Right kidney (tissue), 1 donor: Measurements from ENCODE around the gene NUP210.

ENCODE experiments used
- DNase-seq: peaks from one replicate; pipeline ENCODE4 v3.0.0-alpha.2; 2016

NUP210 gene

DNA sequence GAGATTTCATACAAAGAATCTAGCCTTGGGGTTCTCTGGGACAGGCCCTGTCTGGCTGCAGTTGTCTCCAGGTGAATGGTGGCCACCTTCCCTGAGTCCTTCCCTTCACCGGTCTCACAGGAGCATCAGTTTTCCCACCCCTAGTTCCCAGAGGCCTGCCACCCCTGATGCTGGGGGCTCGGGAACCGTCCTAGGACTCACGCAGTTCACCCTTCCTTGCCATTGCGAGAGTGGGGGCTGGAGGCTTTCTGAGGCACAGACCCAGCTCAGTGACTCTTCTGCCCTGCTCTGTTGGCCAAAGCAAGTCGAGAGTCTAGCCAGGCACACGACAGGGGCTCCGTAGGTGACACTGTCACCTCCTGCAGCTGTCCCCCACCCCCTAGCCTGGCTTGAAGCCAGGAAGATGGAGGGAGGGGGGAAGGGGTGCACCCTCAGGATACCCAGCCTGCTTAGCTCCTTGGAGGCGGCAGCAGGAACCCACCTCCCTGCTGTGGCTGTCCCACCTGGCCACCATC lies 130.3 kb downstream of the NUP210 start:
- no peak for DNase-seq

DNA sequence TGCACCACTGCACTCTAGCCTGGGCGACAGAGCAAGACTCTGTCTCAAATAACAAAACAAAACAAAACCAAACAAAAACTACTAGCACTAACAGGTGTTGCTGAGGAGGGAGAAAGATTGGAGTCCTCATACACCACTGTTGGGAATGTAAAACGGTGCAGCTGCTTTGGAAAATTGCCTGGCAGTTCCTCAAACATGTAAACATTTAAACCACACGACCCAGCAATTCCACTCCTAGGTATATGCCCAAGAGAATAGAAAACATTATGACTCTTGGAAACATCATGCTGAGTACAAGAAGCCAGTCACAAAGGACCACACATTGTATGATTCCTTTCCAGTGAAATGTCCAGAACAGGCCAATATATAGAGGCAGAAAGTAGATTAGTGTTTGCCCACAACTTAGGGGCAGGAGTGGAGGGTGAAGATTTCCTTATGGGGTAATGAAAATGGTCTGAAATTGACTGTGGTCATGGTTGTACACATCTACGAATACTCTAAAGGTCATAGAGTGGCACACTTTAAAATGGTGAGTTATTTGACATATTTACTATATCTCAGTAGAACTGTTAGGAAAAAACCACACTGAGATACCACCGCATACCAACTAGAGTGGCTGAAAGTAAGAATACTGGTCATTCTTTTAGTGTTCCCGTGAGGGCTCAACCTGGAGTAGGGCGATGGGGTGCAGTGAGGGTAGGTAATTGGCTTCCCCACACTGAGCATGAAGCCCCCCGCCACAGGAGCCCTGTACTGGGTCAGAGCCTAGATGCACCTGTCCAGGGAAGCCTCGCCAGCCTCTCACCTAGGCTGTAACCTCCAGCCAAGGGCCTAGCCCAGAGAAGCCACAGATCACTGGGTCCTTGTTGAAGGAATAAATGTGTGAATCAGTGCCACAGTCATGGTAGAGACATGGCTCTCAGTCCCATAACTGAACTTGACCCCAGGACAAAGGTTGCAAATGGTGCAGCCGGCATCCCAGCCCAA lies 131.1 kb downstream of the NUP210 start:
- DNase-seq = no peak

DNA sequence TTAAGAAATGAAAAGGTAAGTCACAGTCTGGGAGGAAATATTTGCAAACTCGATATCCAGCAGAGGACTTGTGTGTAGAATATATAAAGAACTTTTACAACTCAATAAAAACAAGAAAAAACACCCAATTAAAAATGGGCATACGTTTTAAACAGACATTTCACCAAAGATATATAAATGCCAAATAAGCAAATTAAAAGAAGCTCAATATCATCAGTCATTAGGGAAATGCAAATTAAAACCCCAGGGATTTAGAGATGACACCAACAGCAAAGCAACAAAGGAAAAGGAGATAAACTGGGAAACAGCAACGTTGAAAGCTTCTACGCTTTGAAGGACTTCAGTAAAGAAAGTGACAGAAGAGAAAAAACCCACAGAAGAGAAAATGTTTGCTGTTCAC lies 132.3 kb downstream of the NUP210 start:
- no peak for DNase-seq

DNA sequence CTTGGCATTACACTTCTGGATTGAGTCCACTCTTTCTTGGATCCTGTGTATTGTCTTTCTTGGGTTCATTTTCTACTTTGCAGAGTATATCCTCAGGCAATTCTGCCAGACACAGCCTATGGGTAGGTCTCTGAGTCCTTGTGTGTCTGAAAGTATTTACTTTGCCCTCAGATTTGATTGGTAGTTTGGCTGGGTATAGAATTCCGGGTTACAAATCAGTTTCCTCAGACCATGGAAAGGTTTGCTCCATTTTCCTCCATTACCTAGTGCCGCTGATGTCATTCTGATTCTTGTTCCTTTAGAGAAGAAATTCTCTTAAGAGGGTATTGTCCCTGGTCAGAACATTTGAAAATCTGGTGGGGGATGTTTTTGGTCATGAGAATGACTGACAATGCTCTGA lies 133.2 kb downstream of the NUP210 start:
- DNase-seq = no peak

DNA sequence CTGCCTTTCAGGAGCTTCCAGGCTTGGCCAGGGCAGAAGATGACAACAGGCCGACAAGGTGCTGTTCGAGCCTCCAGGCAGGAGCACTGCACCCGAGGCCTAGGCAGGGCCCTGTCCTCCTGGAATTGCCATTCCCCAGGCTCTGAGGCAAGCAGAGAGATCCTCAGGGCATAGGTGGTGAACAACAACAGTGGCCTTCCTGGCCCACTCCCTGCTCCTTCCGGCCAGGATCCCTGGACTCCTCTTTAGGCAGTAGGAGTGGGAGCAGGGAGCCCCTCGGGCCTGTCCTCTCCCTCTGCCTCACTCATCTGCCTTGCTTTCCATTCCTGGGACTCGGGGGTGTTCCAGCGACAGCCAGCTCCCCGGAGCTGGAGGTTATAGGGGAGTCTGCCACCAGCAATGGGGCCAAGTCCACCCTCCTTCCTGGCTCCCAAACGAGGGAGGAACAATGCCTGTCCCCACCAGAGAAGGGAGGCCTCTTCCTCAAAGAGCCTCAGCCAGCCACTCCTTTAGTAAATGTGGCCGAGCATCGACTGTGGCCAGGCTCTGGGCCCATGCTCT lies 135.0 kb downstream of the NUP210 start:
- DNase-seq = no peak

DNA sequence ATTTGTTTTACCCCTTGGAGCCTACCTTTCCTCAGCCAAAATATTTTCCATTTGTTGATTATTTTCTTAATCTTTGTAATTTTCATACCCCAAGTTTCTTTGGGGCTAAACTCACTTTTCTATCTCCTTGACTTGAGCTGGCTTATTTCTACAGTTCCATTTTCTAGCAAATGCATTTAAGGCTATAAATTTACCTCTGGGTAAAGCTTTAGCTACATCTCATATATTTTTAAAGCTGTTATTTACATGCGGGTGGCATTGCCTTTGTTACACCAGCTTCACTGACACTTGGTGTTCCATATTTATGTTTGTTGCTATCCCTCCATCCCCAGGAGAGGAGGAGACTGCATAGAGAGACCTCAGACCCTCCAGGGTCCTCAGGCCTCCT lies 136.3 kb downstream of the NUP210 start:
- DNase-seq = no peak

DNA sequence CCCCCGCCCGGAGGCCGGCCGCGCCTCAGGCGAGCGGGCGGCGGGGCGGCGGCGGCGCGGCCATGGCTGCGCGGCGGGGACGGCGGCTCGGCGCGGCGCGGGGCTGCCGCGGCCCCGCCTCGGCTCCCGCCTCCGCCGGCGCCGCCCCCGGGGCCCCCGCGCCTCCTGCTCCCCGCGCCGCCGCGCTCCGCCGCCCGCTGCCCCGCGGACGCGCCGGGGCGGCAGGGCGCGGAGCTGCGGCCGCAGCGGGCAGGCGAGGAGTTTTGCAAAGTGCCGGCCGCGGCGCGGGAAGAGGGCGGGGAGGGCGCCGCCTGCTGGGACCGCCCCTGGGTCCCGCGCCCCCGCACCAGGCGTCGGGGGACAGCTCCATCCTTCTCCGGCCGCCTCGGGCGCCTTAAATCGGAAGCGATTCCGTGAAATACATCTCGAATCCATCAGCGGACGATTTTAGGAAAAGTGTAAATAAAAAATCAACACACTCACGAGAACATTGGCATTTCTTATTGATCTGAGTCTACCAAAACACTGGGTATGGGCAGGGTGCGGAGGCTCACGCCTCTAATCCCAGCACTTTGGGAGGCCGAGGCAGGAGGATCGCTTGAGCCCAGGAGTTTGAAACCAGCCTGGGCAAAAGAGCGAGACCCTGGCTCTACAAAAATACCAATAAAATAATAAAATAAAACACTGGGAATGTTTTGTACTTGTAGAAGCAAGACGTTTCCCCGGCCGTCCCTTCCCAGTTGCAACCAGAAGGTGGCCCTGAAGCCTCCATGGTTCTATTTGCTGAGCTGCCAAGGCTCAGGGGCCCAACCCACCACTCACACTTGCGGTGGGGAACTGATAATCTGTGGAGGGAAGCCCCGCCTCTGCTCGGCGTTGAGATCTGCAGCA lies 136.9 kb downstream of the NUP210 start:
- DNase-seq = peak; percentile 26

DNA sequence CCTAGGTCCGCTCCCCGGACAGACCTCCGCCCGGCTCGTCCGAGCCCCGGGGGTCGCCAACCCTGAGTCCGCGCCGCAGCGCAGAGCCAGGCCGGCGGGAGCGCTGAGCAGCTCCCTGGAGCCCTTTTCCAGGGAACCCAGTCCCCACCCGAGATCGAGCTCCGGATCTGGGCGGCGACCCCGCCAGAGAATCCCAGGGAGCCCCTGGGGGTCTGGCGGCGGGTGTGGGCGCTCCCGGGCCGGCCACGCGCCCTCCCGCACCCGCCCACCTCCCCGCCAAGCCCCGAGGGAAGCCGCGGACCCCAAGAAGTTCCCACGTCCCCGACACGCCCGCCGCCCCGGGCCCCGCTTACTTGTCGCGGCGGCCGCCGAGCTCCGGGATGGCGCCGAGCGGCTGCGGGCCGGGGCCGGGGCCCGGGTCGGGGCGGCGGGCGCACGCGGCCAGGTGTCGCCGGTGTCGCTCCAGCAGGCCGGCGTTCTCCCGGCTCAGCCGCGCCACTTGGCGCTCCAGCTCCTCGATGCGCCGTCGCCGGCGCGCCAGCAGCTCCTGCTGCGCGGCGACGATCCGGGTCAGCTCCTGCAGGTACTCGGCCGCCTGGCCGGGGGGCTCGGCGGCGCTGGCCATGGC lies 137.7 kb downstream of the NUP210 start:
- DNase-seq = peak; percentile 72

DNA sequence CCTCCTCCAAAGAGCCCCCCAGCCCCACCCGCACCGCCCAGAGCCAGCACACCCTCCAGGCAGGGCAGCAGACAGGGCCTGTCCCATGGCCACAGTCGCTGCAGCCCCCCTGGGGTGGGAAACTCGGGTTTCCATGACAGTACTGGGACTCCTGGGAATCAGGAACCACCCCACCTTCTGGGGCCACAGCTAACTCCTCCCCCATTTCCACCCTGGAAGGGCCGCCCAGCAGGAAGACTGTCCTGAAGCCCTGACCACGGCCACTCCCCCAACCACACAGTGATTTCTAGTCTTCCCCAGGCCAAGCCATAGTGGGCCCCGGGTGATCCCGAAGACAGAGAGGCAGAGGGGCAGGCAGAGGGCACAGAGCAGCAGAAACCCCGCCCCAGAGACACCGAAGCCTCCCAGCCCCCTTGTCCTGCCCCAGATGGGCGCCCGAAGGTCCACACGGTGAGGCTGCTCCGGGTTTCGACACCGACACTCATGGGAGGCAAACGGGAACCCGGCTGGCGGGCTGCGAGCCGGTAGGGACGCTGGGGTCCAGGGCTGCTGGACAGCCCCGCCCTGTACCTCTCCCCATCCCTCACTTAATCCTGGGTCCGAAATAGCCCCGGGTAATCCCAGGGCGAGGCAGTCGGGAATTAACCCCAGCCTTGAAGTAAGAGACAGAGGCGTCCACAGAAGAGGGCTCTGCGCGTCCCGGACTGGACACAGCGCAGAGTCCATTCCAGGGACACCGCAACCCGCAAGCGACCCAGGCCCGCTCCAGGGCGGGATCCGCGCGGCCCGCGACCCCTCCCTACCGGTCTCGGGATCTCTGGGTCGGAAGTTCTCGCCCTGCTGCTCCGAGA lies 138.4 kb downstream of the NUP210 start:
- DNase-seq = peak; percentile 73

DNA sequence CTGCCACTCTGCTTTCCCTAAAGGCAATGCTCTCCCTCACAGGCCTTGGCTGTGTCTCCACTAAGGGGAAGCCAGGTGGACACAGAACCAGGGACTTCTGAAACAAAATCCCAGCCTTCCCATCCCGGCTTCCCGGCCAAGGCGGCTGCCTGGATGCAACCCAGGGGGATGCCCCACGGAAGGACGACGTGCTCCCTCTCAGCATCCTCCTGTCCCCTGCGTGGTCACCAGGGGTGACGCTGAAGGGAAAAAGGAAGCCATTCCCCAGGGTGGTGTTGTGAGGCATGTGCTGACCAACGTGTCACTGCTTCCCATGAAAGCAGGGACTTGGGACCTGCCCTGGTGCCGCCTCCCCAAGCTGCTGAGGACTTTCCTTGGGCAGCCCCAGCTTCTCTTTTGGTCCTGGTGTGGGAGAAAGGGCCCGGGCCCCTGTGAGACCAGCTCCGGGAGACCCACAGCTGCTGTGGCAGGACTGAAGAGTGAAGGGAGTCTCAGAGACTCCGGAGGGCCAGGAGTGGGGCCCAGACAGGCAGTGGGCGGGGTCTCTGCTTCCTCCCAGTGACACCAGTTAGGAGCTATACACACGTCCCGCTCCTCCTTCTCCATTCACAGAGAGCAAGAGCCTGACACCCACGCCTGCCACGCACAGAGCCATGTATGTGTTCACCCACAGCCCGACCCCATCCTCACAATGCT lies 139.2 kb downstream of the NUP210 start:
- DNase-seq = no peak

DNA sequence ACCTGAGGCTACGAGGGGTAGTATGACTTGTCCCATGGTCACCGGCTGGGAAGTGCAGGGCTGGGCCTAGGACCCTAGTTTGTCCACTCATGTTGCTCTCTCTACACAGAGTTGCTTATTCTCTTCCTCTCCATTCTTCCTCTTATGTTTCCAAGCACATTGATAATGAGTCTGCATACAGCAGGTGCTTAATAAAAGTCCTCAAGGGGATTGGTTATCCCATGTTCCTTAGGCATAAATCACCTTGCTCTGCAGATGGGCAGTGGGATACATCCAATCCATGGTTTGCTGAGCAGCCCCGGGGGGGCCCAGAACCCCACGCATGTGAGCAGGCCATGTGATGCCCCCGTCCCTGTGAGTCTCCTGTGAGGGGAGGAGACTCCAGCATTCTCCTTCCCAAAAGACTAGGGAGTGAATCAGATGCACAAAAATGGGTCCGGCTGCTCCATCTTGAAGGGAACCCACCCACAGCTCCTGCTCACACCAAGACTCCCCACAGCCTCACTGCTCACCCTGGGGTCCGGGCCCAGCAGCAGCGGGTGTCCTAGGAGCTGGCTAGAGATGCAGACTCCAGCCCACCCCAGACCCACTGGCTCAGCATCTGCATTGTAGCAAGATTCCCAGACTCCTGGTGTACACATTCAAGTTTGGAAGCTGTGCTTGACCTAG lies 139.9 kb downstream of the NUP210 start:
- no peak for DNase-seq

DNA sequence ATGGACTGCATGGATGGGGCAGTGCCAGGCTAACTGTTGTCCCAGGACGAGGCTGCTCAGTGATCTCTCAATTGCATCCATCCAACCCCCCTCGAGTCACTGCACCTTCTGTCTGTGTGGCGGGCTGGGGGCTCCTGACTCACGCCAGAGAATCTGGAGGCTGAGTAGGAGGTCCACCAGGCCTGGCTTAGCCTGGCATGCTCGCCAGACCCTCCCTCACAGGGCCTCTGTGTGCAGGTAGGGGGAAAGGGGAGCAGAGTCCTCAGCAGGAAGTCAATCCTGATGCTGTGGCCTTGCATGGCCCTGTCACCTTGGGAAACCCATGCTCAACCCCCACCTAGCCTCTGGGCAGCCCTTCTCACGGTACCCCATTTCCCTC lies 140.6 kb downstream of the NUP210 start:
- no peak for DNase-seq

DNA sequence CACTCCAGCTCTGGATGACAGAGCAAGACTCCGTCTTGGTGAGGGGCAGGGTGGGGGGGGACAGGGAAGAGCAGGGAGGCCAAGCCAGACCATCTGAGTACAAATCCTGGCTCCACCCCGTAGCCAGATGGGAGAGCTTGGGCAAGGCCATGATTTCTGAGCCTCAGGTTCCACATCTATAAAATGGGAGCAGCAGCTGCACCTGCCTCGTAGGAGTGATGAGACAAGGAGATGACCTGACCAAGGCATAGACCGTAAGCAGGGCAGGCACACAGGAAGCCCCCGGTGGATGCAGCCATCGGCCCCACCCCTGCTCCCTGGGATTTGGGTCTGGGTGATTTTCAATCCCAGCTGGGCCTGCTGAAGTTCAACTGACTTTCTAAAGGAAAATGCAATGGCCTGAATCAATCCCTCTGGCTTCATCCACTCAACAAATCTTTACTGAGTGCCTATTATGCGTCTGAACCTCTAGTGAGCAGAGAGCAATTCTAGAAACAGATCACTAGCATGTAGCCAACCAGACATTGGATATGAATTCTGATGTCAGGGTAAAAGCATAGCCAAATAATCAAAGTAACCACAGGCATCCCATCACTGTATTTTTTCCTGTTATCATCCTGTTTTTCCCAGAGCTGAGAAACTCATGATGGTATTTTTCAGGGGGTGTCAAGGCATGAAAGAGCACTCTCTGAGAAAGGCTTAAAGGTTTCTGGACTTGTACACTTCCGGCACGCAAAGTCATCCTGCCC lies 141.2 kb downstream of the NUP210 start:
- no peak for DNase-seq

DNA sequence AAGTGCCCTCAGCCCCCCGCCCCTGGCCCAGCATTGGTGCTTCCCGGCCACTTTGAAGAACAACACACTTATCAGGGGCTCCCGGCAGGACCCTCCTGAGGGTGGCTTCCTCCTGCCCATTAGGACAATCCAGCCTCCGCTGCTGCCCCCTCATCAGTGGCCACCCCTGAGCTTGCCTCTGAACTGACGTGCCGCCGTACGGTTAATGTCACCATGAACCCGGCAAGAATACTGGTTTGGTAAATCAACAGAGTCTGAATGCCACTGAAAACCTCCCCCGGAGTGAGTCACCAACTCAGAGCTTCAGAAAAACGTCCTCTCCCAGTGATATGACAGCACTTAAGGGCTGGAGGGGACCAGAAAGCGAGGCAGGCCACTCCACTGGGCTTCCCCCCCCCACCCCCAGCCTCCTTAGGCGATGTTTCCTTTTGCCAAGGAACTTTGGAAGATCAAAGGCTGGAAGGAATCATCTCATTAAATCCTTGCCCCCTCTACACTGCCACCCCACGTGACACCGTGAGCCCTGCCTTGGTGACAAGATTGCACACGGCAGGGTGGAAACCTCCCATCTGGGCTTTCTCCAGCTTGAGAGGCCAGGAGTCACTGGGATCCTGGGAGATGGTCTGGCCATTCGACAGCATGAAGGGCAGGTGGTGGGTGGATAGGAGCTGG lies 142.1 kb downstream of the NUP210 start:
- no peak for DNase-seq

DNA sequence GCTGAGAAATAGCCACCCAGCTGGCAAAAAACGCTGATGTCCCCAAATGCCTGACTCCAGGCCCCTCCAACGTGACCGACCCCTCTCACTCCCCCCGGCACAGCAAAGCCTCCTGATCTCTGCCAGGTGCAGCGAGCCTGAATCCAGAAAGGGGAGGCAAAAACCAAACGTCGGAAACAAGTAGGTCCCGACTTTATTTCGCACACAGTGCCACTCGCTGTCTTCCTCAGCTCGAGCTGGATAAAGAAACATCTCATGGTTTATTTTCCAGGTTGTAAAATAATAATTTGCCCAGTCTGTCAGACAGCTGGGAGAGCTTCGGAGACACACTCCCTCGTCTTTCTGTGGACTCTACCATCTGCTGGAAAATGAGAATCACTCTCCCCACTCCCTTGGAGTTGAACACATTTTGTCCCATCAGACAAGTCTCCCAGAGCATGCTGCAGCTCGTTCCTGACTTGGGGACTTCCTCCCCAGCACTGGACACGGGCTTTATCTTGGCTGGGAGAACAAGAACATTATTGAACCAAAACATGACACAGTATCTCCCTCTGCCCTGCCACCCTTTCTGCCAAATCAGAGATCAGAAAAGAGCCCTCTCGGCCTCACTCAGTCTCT lies 142.8 kb downstream of the NUP210 start:
- DNase-seq = peak; percentile 53

DNA sequence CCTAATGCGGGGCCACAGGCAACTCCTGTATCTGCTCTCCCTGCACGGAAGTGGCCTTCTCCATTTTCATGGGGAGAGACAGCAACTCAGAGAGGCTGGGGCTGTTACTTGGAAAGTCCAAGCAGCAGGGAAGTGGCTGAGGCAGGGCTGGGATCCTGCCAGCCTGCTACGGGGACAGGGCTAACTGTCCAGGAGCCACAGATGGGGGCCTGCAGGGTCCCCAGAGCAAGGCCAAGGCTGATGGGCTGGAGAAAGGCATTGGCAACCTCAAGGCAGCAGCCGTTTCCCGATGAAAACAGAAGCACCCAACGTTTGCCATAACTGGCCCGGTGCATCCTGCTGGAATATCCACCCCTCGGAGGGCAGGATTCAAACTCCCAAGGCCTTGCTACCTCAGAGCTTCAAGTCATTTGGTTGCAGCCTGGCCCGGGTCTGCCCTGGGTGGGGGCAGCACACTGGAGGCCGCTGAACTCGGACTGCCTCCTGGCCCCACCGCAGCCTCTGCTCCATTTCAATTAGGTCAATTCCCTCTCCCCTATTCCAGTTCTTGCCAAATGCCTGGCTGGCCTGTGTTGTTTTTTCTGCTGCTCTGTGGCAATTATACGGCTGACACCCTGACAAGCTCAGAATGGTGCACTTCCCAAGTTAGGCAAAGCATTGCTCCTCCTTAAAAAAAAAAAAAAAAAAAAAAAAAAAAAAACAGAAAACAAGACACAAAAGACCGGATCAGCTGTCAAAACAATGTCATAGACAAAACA lies 143.5 kb downstream of the NUP210 start:
- peak; percentile 37 for DNase-seq

DNA sequence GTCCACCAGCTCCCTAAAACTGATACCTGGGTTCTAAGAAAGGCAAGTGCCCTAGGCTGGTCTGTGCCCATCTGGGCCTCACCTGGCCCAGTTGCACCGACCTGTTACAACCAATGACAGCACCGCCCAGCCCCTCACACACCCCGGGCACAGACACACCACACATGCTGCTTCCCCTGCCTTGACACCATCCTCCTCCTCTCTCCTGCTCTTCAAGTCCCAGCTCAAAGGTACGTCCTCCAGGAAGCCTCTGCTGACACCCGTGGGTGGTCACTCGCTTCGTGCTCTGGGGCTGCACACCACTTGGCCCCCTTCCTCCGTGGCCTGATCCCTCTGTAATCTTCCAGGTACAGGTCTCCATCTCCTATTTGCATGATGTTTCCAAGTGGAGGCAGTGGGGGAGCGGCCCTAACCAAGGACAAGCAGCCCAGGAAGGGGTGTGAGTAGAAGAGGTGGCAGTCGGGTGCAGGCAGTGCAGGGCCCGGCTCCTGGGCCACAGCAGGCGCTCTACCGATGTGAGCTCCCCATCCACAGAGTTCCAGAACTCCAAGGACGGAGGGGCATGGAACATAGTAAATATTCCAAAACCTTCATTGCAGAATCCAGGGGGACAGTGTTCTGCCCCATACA lies 144.6 kb downstream of the NUP210 start:
- no peak for DNase-seq
